Skeletal muscle tissue (tissue), 4 donors: Measurements from ENCODE around the gene JAZF1. TPM values are rescaled to one million over a fixed set of nuclear protein-coding genes. Genes with fewer than 3 reads are reported as not detected.

Source experiments
- H3K27ac ChIP-seq: one replicate; pipeline ENCODE4 v1.7.0; 2013; ENCODE audit warnings: mild to moderate bottlenecking, low read depth, low read length, inconsistent platforms
- H3K27me3 ChIP-seq, 3 donors: one replicate each; pipeline ENCODE4 v1.7.0; 2013; ENCODE audit warnings: low read length in 3 of 3; ENCODE audit not compliant: control insufficient read depth in 3 of 3, insufficient read depth in 3 of 3
- H3K36me3 ChIP-seq, 3 donors: one replicate each; pipeline ENCODE4 v1.7.0; 2013; ENCODE audit warnings: low read length in 3 of 3; ENCODE audit not compliant: control insufficient read depth in 3 of 3, insufficient read depth in 3 of 3
- H3K4me1 ChIP-seq, 3 donors: one replicate each; pipeline ENCODE4 v1.7.0; 2013; ENCODE audit warnings: low read length in 3 of 3, mild to moderate bottlenecking in 3 of 3; ENCODE audit not compliant: control insufficient read depth in 3 of 3, insufficient read depth in 3 of 3
- H3K4me3 ChIP-seq, 3 donors: one replicate each; pipeline ENCODE4 v1.7.0; 2013; ENCODE audit warnings: low read length in 3 of 3
- H3K9ac ChIP-seq, 3 donors: one replicate each; pipeline ENCODE4 v1.7.0; 2013; ENCODE audit warnings: low read length in 3 of 3, mild to moderate bottlenecking in 3 of 3, moderate library complexity in 2 of 3, low read depth in 1 of 3
- H3K9me3 ChIP-seq, 3 donors: one replicate each; pipeline ENCODE4 v1.7.0; 2013; ENCODE audit warnings: low read length in 3 of 3; ENCODE audit not compliant: control insufficient read depth in 3 of 3
- total RNA-seq: library from RNA; depleted of rRNA; stranded (reverse); fragments of >200 nt; gene quantifications from one replicate; pipeline ENCODE4 v1.2.3, GENCODE V29; 2014
- donor health status: Osteomylitis.

The JAZF1 gene
- total RNA-seq, 1 donor from 2014 or later = 7.3 TPM

DNA sequence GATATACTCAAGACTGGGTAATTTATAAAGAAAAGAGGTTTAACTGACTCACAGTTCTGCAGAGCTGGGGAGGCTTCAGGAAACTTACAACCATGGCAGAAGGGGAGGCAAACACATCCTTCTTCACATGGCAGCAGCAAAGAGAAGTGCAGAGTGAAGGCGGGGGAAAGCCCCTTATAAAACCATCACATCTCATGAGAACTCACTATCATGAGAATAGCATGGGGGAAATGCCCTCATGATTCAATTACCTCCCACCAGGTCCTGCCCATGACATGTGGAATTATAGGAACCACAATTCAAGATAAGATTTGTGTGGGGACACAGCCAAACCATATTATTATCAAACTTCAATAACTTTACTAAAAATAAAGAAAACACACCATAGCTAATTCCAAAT is 30.4 kb upstream of the JAZF1 start:
- H3K4me1 ChIP-seq = no peaks in the 10 kb centered on the region
- H3K27me3 ChIP-seq = no peaks in the 10 kb centered on the region
- H3K9me3 ChIP-seq = no peaks in the 10 kb centered on the region
- no peaks in the 10 kb centered on the region for H3K36me3 ChIP-seq
- H3K9ac ChIP-seq = no peak overlapping the region
- H3K4me3 ChIP-seq = no peak overlapping the region
- H3K27ac ChIP-seq = no peak overlapping the region

DNA sequence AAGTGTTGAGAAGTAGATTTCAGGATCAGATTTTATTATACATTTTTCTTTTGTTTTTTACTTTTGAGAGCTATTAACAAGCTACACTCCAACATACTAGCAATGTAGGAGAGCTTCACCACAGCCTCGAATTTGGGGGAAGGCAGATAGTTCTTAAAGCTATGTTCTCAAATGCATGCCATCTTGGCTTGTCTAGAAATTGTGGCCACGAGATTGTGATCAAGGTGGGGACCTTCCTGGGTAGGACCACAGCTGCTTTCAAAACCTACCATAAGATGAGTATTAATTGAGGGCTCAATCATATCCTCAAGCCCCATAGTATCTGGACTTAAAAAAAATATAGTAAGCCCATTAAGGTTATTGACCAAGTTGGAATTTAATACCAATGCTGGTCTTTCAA is 27.9 kb upstream of the JAZF1 start:
- no peaks in the 10 kb centered on the region for H3K9me3 ChIP-seq
- H3K4me3 ChIP-seq = no peak overlapping the region
- no peaks in the 10 kb centered on the region for H3K4me1 ChIP-seq
- no peaks in the 10 kb centered on the region for H3K36me3 ChIP-seq
- H3K9ac ChIP-seq = no peak overlapping the region
- H3K27me3 ChIP-seq = no peaks in the 10 kb centered on the region
- H3K27ac ChIP-seq = no peak overlapping the region

DNA sequence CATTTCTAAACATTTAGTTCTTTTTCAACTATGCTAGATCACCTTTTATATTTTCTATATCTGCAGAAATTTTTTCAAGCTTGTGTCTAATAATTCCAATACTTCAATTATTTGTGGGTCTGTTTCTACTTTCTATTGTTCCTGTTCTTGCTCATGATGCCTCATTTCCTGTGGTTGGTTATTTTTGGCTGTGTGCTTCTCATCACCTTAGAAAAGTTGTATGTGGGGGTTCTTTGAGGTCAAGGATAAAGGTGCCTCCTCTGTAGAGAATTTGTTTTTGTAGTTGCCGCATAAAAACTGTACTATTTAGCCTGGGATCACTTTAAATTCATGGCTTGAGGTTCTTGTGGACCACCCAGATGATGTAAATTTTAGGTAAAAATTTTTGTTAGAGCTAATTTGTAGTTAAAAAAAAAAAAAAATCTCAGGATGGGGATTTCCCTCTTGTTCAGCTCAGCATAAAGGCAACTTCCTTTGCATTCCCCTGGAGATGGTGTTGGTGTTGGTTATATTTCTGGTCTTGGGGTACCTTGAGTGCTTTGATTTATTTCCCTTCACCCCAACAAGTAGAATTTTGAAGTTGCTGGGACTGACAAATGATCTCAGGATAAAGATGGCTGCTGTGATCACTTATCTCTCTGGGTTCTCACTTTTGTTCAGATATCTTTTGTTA is 27.0 kb upstream of the JAZF1 start:
- Histone ChIP-seq H3K9ac (no peak overlapping the region), H3K9me3 (no peaks in the 10 kb centered on the region), H3K4me1 (no peaks in the 10 kb centered on the region), H3K27me3 (no peaks in the 10 kb centered on the region), H3K27ac (no peak overlapping the region), H3K4me3 (no peak overlapping the region), H3K36me3 (no peaks in the 10 kb centered on the region)

DNA sequence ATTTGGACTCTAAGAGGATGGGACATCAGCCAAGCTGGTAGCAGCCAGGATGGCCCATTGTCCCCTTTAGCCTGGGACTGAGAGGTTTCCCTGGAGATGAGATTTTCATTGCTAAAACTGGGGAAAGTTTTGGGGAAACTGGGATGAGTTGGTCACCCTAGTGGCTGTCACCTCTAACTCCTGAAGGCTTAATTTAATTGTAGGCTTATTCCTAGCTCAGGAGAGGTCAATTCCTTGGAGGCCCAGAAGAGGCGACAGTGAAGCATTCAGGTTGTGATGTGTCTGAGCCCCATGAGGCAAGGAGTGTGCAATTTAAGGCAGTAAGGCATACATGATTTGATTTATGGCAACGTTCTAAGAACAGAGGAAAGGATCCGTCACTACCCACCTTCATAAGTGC is 24.9 kb upstream of the JAZF1 start:
- no peak overlapping the region for H3K27ac ChIP-seq
- no peak overlapping the region for H3K9ac ChIP-seq
- peaks cover 0 to 3% (median 2%) of the 10 kb centered on the region in 3 donors for H3K27me3 ChIP-seq
- no peak overlapping the region for H3K4me3 ChIP-seq
- no peaks in the 10 kb centered on the region for H3K9me3 ChIP-seq
- no peaks in the 10 kb centered on the region for H3K36me3 ChIP-seq
- no peaks in the 10 kb centered on the region for H3K4me1 ChIP-seq

DNA sequence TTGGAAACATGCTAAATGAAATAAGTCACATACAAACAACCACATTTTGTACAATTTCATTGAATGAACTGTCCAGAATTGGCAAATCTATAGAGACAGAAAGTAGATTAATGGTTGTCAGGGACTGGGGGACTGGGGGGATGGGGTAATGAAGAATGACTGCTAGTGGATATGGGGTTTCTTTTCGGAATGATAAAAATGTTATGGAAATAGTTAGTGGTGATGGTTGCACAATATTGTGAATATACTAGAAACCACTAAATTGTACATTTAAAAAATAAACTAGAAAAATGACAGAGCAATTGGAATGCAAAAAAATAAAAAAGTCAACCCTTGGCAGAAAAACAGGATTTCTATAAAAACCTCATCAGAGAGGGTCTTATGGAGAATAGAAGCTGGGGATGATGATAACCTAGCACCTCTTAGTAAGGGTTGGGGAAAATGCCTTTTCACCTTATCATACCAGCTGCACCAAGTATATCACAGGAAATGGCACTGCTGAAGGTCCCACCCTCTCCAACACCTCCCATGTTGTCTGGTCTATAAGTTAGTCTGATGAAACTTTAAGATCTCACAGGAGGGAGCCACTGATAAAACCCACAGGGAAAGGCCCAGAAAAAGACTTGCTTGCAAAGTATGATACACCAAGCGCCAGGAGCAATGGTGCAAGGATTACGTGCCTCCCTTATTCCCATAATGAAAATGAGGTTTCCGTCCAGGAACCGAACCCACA is 23.1 kb upstream of the JAZF1 start:
- Histone ChIP-seq H3K36me3 (no peaks in the 10 kb centered on the region), H3K27ac (no peak overlapping the region), H3K4me1 (no peaks in the 10 kb centered on the region), H3K27me3 (peaks cover 0 to 3% (median 3%) of the 10 kb centered on the region in 3 donors), H3K9me3 (no peaks in the 10 kb centered on the region), H3K4me3 (no peak overlapping the region), H3K9ac (no peak overlapping the region)

DNA sequence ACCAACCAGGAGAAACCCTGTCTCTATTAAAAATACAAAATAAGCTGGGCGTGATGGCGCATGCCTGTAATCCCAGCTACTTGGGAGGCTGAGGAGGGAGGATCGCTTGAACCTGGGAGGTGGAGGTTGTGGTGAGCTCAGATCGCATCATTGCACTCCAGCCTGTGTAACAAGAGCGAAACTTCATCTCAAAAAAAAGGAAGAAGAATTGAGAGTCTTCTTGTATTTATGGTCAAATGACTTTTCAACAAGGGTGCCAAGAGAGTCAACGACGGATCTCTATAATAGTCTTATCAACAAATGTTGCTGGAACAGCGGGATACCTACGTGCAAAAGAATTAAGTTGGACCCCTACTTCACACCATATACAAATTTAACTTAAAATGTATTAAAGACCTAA is 21.6 kb upstream of the JAZF1 start:
- no peak overlapping the region for H3K27ac ChIP-seq
- H3K36me3 ChIP-seq = no peaks in the 10 kb centered on the region
- H3K4me1 ChIP-seq = no peaks in the 10 kb centered on the region
- no peak overlapping the region for H3K9ac ChIP-seq
- peaks cover 0 to 3% (median 3%) of the 10 kb centered on the region in 3 donors for H3K27me3 ChIP-seq
- no peaks in the 10 kb centered on the region for H3K9me3 ChIP-seq
- H3K4me3 ChIP-seq = no peak overlapping the region

DNA sequence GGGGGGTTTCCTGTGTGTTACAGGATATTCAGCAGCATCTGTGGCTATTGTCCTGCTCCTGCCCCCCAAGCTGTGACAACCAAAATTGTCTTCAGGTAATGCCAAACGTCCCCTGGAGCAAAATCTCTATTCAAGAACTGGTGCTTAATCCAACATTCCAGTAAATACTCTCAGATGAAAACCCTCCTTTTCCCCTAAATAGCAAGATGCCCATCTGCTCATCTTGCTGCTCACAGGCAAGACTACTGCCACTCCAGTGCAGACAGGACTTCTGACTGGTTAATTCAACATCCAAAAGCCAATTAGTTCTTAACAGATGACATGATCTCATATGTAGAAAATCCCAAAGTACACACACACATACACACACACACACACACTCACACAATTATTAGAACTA is 20.5 kb upstream of the JAZF1 start:
- no peaks in the 10 kb centered on the region for H3K9me3 ChIP-seq
- no peak overlapping the region for H3K27ac ChIP-seq
- H3K36me3 ChIP-seq = no peaks in the 10 kb centered on the region
- no peak overlapping the region for H3K4me3 ChIP-seq
- no peaks in the 10 kb centered on the region for H3K4me1 ChIP-seq
- H3K27me3 ChIP-seq = peaks cover 0 to 3% (median 3%) of the 10 kb centered on the region in 3 donors
- H3K9ac ChIP-seq = no peak overlapping the region

DNA sequence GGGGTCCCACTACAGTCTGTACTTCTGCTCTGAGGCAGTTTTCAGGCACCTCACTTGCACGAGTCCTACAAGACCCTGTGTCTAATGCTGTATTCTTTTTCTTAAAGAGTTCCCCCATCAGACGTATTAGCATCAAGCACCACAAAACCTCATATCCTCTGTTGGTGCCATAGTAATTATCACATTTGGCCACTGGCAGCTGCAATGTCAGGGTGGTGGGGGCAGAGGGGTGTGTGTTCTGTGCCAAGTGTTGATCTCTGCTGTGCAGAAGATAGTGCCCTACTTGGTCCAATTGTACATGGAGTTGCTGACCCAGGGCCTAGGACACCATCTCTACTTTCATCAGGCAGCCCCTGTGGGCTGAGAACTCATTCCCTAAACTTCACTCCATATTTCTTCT is 20.0 kb upstream of the JAZF1 start:
- Histone ChIP-seq H3K27me3 (peaks cover 0 to 3% (median 3%) of the 10 kb centered on the region in 3 donors), H3K4me1 (no peaks in the 10 kb centered on the region), H3K9me3 (no peaks in the 10 kb centered on the region), H3K27ac (no peak overlapping the region), H3K4me3 (no peak overlapping the region), H3K9ac (no peak overlapping the region), H3K36me3 (no peaks in the 10 kb centered on the region)

DNA sequence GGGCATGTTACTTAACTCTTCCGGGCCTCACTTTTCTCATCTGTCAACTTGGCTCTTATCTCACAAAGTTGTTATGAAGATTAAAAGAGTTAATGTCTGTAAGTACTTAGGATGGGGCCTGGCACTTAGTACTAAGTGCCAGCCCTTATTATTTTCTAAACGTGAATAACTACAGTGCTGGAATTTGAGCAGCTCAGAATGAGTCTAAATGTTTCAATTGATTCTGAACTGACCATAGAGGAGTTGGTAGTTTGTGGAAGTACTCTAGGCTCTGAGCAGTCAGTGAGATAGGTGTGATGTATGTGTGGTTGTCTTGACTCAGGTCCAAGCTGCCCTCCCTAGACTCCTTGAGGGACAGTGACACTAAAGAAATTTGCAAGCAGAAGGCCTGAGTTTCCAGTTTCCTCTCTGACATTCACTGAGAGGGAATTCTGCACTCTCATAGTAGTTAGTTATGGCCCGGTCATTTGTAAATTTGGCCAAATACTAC is 18.5 kb upstream of the JAZF1 start:
- Histone ChIP-seq H3K36me3 (no peaks in the 10 kb centered on the region), H3K4me3 (no peak overlapping the region), H3K27me3 (peaks cover 0 to 3% (median 3%) of the 10 kb centered on the region in 3 donors), H3K4me1 (no peaks in the 10 kb centered on the region), H3K27ac (no peak overlapping the region), H3K9ac (no peak overlapping the region), H3K9me3 (no peaks in the 10 kb centered on the region)

DNA sequence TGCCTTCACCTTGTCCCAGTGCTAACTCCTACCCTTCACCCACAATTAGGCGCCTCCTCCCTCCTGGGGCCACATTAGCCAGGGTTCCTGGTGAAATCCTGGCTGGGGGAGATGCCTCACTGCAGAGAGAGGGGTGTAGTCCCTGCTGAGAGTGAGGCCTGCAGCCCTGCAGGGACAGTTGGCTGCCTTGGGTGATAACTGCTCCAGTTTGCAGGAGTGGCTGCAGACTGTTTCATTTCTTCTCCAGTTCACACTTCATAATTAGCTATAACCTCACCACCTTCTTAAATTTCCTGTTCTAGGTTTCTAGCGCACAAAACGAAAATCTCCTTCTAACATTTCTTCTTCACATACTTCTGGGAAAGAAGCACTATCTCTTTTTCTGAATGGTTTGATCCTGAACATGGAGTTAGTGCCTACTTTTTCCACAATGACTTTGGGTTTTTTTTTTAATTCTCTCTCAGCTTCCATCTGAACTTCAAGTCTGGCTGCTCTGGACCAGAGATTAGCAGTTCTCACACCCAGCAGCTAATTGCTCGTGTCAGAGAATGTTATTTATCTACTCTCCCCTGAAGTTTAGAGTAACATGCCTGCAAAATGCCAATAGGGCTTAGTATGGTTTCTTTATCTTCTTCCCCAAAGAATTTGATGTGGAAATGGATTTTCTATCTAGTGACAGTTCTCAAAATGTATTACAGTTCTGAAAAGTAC is 15.5 kb upstream of the JAZF1 start:
- Histone ChIP-seq H3K9ac (no peak overlapping the region), H3K27me3 (peaks cover 0 to 3% (median 3%) of the 10 kb centered on the region in 3 donors), H3K4me3 (no peak overlapping the region), H3K36me3 (no peaks in the 10 kb centered on the region), H3K27ac (no peak overlapping the region), H3K9me3 (no peaks in the 10 kb centered on the region), H3K4me1 (no peaks in the 10 kb centered on the region)
